Measurements from ENCODE around the gene STK11IP.

Gene STK11IP

GRCh38 chr2:219598308-219599078, 836 bp downstream of the STK11IP start:
- no peaks in the 10 kb centered on the region for H3K27me3 ChIP-seq (ENCODE audit: control insufficient read depth, low read length)
- H3K36me3 ChIP-seq (ENCODE audit: control insufficient read depth, low read length), result peaks cover 3% of the 10 kb centered on the region; the same call in 1 of the 2 replicates
- H3K9me2 ChIP-seq (replicated peaks; ENCODE audit: control insufficient read depth, low read length), result no peaks in the 10 kb centered on the region
- no peaks in the 10 kb centered on the region for H3K9me3 ChIP-seq (ENCODE audit: control insufficient read depth, insufficient read depth, low read length)
- peaks cover 3% of the 10 kb centered on the region for H3K79me2 ChIP-seq (ENCODE audit: control insufficient read depth, low read length)
- TF ChIP-seq EZH2phosphoT487 (IDR thresholded peaks at IDR 0.05; ENCODE audit: borderline replicate concordance, low read length), result no peak
- no peak for TF ChIP-seq CTCF (IDR thresholded peaks at IDR 0.05; ENCODE audit: low read depth, low read length, poor library complexity, severe bottlenecking)
- peak overlapping the region; percentile 95 for H3K4me2 ChIP-seq (ENCODE audit: low read length)
- H3K27ac ChIP-seq (ENCODE audit: low read depth, low read length), result peak overlapping the region; percentile 60; the same call in 1 of the 2 replicates
- no peaks in the 10 kb centered on the region for H4K20me1 ChIP-seq (ENCODE audit: control insufficient read depth, insufficient read depth, low read depth, low read length)
- peaks cover 15% of the 10 kb centered on the region for H3K4me1 ChIP-seq (ENCODE audit: control insufficient read depth, low read length)
- no peaks in the 10 kb centered on the region for H3F3A ChIP-seq (ENCODE audit: control insufficient read depth, insufficient read depth)
- peak overlapping the region; percentile 92 for H3K4me3 ChIP-seq (ENCODE audit: low read length)

GRCh38 chr2:219603771-219604170, 6.1 kb downstream of the STK11IP start:
- Histone ChIP-seq H3F3A (ENCODE audit: control insufficient read depth, insufficient read depth) (no peaks in the 10 kb centered on the region), H3K27ac (ENCODE audit: low read depth, low read length) (no peak overlapping the region), H3K36me3 (ENCODE audit: control insufficient read depth, low read length) (peaks cover 3% of the 10 kb centered on the region; the same call in 1 of the 2 replicates), H3K27me3 (ENCODE audit: control insufficient read depth, low read length) (no peaks in the 10 kb centered on the region), H3K4me3 (ENCODE audit: low read length) (no peak overlapping the region), H3K9me3 (ENCODE audit: control insufficient read depth, insufficient read depth, low read length) (no peaks in the 10 kb centered on the region), H3K79me2 (ENCODE audit: control insufficient read depth, low read length) (no peaks in the 10 kb centered on the region), H3K4me2 (ENCODE audit: low read length) (no peak overlapping the region), H3K9me2 (replicated peaks; ENCODE audit: control insufficient read depth, low read length) (no peaks in the 10 kb centered on the region), H4K20me1 (ENCODE audit: control insufficient read depth, insufficient read depth, low read depth, low read length) (no peaks in the 10 kb centered on the region), H3K4me1 (ENCODE audit: control insufficient read depth, low read length) (peaks cover 5% of the 10 kb centered on the region; the same call in 1 of the 2 replicates)
- TF ChIP-seq CTCF (IDR thresholded peaks at IDR 0.05; ENCODE audit: low read depth, low read length, poor library complexity, severe bottlenecking) (no peak), EZH2phosphoT487 (IDR thresholded peaks at IDR 0.05; ENCODE audit: borderline replicate concordance, low read length) (no peak)

GRCh38 chr2:219605607-219605954, 7.9 kb downstream of the STK11IP start:
- Histone ChIP-seq H3K27ac (ENCODE audit: low read depth, low read length) (no peak overlapping the region), H3K4me3 (ENCODE audit: low read length) (no peak overlapping the region), H3K9me2 (replicated peaks; ENCODE audit: control insufficient read depth, low read length) (no peaks in the 10 kb centered on the region), H3K36me3 (ENCODE audit: control insufficient read depth, low read length) (peaks cover 3% of the 10 kb centered on the region; the same call in 1 of the 2 replicates), H4K20me1 (ENCODE audit: control insufficient read depth, insufficient read depth, low read depth, low read length) (no peaks in the 10 kb centered on the region), H3K9me3 (ENCODE audit: control insufficient read depth, insufficient read depth, low read length) (no peaks in the 10 kb centered on the region), H3F3A (ENCODE audit: control insufficient read depth, insufficient read depth) (no peaks in the 10 kb centered on the region), H3K4me2 (ENCODE audit: low read length) (no peak overlapping the region), H3K4me1 (ENCODE audit: control insufficient read depth, low read length) (0 out of 2 replicates have a peak, but pooled peaks cover 5% of the 10 kb centered on the region), H3K27me3 (ENCODE audit: control insufficient read depth, low read length) (no peaks in the 10 kb centered on the region), H3K79me2 (ENCODE audit: control insufficient read depth, low read length) (no peaks in the 10 kb centered on the region)
- TF ChIP-seq CTCF (IDR thresholded peaks at IDR 0.05; ENCODE audit: low read depth, low read length, poor library complexity, severe bottlenecking) (no peak), EZH2phosphoT487 (IDR thresholded peaks at IDR 0.05; ENCODE audit: borderline replicate concordance, low read length) (no peak)
